ENCODE results near the gene DRAXIN. TPM values are rescaled to one million over a fixed set of nuclear protein-coding genes. Genes with fewer than 3 reads are reported as not detected.

The DRAXIN gene
- polyA plus RNA-seq, 1 experiment: 0.04 TPM

DNA sequence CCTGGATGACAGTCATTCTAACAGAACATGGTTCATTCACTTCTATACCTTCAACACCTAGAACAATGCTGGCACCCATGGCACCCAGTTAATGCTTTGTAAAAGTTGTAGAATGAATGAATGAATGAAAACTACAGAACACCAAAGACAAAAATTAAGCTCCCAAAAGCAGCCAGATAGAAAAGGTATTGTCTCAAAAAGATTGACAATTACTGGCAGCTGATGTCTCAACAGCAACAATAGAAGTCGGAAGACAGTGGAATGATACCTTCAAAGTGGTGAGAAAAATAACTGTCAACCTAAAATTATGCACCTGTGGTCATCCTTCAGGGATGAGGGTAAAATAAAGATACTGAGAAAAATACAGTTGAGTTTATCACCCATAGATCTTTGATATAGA, 65.5 kb downstream of the DRAXIN start:
- ChIA-PET CTCF (no interaction called here), POLR2A (no interaction called here)
- H3K4me3 ChIP-seq (ENCODE audit: low read depth, low read length): no peak overlapping the region
- no peak overlapping the region for H3K27ac ChIP-seq (ENCODE audit: low read depth, low read length)
- TF ChIP-seq, protein P1, sequence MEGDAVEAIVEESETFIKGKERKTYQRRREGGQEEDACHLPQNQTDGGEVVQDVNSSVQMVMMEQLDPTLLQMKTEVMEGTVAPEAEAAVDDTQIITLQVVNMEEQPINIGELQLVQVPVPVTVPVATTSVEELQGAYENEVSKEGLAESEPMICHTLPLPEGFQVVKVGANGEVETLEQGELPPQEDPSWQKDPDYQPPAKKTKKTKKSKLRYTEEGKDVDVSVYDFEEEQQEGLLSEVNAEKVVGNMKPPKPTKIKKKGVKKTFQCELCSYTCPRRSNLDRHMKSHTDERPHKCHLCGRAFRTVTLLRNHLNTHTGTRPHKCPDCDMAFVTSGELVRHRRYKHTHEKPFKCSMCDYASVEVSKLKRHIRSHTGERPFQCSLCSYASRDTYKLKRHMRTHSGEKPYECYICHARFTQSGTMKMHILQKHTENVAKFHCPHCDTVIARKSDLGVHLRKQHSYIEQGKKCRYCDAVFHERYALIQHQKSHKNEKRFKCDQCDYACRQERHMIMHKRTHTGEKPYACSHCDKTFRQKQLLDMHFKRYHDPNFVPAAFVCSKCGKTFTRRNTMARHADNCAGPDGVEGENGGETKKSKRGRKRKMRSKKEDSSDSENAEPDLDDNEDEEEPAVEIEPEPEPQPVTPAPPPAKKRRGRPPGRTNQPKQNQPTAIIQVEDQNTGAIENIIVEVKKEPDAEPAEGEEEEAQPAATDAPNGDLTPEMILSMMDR (IDR thresholded peaks at IDR 0.05; ENCODE audit: low read depth, low read length): no peak
- H3K27me3 ChIP-seq (ENCODE audit: control insufficient read depth, insufficient read depth, low read length): peaks cover 13% of the 10 kb centered on the region
- DNase-seq (ENCODE audit: low read depth, low spot score): no peak
- no peaks in the 10 kb centered on the region; the same call in 1 of the 2 replicates for H3K9me3 ChIP-seq (ENCODE audit: control insufficient read depth, insufficient read depth, low read length)

- Histone ChIP-seq H3K9me3 (ENCODE audit: control insufficient read depth, insufficient read depth, low read length) (no peaks in the 10 kb centered on the region; the same call in 1 of the 2 replicates), H3K27ac (ENCODE audit: low read depth, low read length) (no peak overlapping the region), H3K27me3 (ENCODE audit: control insufficient read depth, insufficient read depth, low read length) (peaks cover 21% of the 10 kb centered on the region), H3K4me3 (ENCODE audit: low read depth, low read length) (no peak overlapping the region)
- TF ChIP-seq, protein P1 (IDR thresholded peaks at IDR 0.05; ENCODE audit: low read depth, low read length): no peak
- ChIA-PET POLR2A (no interaction called here), CTCF (no interaction called here)
- no peak for DNase-seq (ENCODE audit: low read depth, low spot score)
These were observed 68.3 kb downstream of the DRAXIN start for GRCh38 chr1:11759791-11760190.

DNA sequence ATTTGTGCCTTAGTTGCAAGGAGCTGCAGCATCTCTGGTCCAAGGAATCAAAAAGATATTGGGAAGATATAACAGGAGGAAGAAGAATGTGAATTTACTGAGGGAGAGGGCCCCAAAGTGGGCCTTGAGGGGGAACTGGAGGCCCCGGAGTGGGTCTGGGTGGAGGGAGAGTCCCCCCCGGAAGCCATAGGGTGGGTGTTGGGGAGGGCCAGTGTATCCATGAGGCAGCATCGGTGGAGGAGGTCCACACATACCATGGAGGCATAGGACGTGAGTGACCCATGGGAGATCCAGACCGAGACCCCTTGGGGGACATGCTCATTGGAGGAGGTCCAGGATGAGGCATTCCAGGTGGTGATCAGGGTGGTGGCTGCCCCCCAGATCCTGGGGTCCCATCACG, 69.8 kb downstream of the DRAXIN start:
- Histone ChIP-seq H3K4me3 (ENCODE audit: low read depth, low read length) (no peak overlapping the region), H3K27me3 (ENCODE audit: control insufficient read depth, insufficient read depth, low read length) (peaks cover 30% of the 10 kb centered on the region), H3K9me3 (ENCODE audit: control insufficient read depth, insufficient read depth, low read length) (no peaks in the 10 kb centered on the region; the same call in 1 of the 2 replicates), H3K27ac (ENCODE audit: low read depth, low read length) (no peak overlapping the region)
- ChIA-PET POLR2A (no interaction called here), CTCF (interaction anchor here (0.7 kb wide), 1 partner anchor 885 kb away, joined by 4 read pairs; no protein-coding TSS in a partner anchor)
- no peak for DNase-seq (ENCODE audit: low read depth, low spot score)
- TF ChIP-seq, protein P1 (IDR thresholded peaks at IDR 0.05; ENCODE audit: low read depth, low read length): no peak

- no peak within 1 kb of the TSS for H3K4me3 ChIP-seq (ENCODE audit: low read depth, low read length)
- TF ChIP-seq, protein P1 (IDR thresholded peaks at IDR 0.05; ENCODE audit: low read depth, low read length): no peak
- ChIA-PET CTCF (no interaction called here), POLR2A (no interaction called here)
- DNase-seq (ENCODE audit: low read depth, low spot score): no peak
- no peaks in the 10 kb centered on the region; the same call in 1 of the 2 replicates for H3K9me3 ChIP-seq (ENCODE audit: control insufficient read depth, insufficient read depth, low read length)
- H3K27me3 ChIP-seq (ENCODE audit: control insufficient read depth, insufficient read depth, low read length): peaks cover 27% of the 10 kb centered on the region
- no peak within 1 kb of the TSS for H3K27ac ChIP-seq (ENCODE audit: low read depth, low read length)
These were observed 70.5 kb downstream of the DRAXIN start, which contains the start of gene C1orf167 for GRCh38 chr1:11761988-11762406. C1orf167 (plus strand) TSS chr1:11762193; CDS start chr1:11764401, 2,208 bp downstream.

DNA sequence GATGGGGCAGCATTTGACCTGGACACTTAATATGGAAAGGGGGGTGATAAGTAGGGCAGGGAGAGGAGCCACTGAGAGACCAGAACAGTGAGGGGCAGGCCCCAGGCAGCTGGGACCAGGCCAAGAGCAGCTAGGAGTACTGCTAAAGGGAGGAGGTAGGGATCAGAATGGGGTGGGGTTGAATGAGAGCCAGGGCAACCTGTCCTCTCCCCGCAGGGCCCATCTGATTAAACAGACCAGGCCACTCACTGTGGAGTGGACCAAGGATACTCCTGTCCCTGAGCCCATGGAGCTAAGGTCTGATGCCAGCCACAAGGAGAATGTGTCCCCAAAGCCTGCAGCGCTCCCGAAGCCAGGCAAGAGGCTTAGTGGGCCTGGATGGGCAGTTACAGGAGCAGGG, 72.6 kb downstream of the DRAXIN start:
- POLR2A ChIA-PET: no interaction called here
- DNase-seq (ENCODE audit: low read depth, low spot score): no peak
- TF ChIP-seq, protein P1 (IDR thresholded peaks at IDR 0.05; ENCODE audit: low read depth, low read length): no peak
- no peak overlapping the region for H3K4me3 ChIP-seq (ENCODE audit: low read depth, low read length)
- H3K27ac ChIP-seq (ENCODE audit: low read depth, low read length): no peak overlapping the region
- peaks cover 36% of the 10 kb centered on the region for H3K27me3 ChIP-seq (ENCODE audit: control insufficient read depth, insufficient read depth, low read length)
- H3K9me3 ChIP-seq (ENCODE audit: control insufficient read depth, insufficient read depth, low read length): no peaks in the 10 kb centered on the region; the same call in 1 of the 2 replicates
- CTCF ChIA-PET: interaction anchor here (1.6 kb wide), 1 partner anchor 21 kb away, joined by 6 read pairs; no protein-coding TSS in a partner anchor
